LoVo (cell line): ENCODE measurements around the gene FGD5.

Source experiments
- DNase-seq: peaks from one replicate; pipeline ENCODE4 v3.0.0-alpha.2; 2016; ENCODE audit warnings: low spot score

FGD5 gene

GRCh38 chr3:14789640-14790285 lies 29.0 kb upstream of the FGD5 start:
- no peak for DNase-seq

DNA sequence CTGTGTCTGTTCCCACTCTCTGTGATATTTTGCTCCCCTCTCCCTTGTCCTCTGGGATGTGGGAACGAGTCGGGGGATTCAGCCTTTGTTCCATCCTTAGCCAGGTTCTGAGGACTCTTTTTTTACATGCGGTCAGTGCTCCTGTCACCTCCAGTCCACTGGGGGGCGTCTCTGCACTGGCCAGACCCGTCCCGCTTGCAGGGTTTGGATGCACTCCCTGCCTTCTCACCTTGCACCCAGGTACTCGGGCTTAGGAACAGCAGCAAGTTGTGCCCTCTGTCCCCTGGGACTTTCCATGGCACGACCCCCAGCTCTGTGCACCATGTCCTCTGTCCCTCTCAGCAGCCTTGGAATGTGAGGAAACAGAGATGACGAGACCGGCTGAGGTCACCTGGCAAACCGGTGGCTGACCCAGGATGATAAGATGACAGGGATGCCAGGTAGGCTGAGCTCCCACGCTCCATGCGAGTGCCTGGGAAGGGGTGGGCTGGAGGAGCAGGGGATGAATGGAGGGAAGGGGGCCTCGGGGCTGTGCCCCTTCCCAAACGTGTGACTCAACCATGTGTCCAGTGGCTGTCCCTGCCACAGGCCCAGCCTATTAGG lies 27.3 kb upstream of the FGD5 start:
- DNase-seq = peak; percentile 37

DNA sequence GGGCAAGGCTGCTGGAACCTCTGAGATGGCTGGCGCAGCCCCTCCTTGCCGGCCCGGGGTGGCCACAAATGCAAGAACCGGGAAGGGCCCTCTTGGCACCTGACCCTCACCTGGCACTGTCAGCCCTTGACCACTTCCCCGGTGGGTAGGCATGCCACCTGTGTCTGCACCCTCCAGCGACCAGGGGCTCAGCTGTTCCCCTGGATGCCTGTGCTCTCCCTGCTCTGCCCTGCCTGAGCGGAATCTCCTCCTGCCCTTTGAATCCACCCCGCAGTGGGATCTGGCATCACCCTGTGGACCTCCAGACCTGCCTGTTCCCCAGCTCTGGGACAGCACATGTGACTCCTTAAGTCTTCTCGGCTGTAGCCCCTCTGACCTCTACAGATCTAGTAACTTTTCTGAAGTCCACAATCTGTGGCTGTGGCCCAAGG lies 26.1 kb upstream of the FGD5 start:
- no peak for DNase-seq

- DNase-seq = no peak
Measured at GRCh38 chr3:14793126-14793857, 25.5 kb upstream of the FGD5 start.

- no peak for DNase-seq
Measured at GRCh38 chr3:14793858-14794234, 24.9 kb upstream of the FGD5 start.

DNA sequence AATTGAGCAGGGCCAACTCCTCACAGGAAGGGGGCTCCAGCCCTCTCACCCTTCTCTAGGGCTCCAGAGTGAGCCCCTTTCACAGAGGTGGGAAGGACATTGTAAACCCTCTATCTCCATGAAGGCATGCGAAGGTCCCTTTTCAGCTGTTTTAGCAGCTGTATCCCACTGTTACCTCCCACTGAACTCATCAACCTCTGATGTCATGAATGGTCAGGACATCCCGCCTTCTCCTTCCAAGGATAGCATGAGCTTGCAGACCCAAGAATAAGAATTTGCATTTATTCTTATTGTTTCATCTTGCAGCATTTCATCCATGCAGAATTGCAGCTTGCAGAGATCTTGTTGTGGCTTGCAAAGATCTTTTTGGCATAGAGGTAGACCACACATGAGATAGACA lies 24.3 kb upstream of the FGD5 start:
- DNase-seq = no peak

DNA sequence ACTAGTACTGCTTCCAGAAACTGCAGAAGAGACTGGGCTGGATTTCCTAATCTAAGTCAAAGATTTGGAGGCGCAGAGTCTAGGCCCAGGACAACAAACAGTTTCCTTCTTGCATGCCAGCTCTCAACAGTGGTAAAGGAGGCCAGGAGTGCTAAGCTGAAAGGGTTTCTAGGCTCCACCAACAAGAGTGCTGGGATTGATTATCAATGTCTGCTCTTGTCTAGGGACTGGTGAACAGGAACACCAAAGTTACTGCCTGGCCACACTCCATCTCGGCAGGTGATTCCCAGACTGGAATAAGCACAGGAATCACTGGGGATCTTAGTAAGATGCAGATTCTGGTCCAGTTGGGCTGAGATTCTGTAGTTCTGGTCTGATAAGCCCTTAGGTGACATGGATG lies 22.8 kb upstream of the FGD5 start:
- no peak for DNase-seq

DNA sequence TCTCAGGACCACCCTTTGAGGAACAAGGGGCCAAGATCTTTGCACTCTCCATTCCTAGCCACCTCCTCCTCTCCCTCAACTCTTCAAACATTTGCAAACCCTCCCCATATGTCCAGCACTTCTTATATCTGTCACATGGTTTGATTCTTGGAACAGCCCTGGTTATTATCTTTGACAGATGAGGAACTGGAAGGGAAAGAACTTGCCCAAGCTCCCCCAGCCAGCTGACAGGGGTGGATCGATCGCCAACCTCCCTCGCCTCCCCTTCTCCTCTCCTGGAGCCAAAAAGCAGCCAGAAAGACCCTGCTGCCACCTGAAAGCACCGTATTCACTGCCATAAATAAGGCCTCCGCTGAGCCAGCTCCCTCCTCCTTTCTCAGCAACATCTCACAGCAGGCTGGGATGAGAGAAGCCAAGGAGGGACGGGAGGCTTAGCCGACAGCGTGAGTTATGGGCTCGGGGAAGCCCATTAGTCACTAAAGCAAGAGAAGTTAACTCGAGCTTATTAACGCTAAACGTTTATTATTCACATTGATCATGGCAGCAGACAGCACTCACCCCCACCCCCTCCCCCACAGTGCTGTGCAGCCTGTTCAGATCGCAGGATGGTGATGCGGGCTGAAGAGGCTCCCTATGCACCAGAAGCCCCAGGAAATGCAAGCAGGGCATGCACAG lies 22.2 kb upstream of the FGD5 start:
- no peak for DNase-seq

GRCh38 chr3:14797731-14798130 lies 21.0 kb upstream of the FGD5 start:
- no peak for DNase-seq

DNA sequence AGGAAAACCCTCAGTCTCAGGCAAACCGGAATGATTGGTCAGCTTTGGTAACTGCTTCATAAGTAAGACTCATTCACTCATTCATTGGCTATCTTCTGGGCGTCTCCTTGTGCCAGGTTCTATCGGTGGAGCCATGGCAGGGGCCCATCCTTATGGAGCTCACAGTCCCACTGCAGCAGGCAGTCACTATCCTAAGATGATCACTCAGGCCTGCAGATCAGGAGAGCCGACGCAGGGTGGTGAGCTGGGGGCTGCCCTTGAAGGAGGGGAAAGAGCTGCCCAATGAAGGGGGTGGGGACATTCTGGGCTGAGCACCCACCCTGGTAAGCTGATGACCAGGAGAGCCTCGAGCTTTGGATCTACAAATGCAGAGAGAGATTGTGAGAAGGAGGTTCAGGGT lies 20.5 kb upstream of the FGD5 start:
- no peak for DNase-seq

- DNase-seq = peak; percentile 26
Measured at GRCh38 chr3:14799146-14799545, 19.6 kb upstream of the FGD5 start.

DNA sequence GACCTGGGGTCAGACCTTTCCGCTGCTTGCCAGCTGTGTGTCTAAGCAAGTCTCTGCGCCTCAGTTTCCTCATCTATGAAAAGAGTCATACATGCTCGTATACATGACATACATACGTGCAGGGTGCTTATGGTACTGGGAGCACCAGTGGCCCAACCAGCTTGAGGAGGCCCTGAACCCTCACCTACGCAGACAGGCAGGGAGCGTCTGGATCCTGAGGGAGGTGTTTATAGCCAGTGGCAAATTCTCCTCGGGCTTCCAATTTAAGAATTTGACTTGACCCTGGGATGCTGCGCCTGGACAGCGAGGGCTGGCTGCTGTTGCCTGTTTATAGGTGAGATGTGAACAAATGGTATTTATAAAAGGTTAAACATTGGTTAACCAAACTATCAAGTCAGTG lies 17.7 kb upstream of the FGD5 start:
- no peak for DNase-seq

DNA sequence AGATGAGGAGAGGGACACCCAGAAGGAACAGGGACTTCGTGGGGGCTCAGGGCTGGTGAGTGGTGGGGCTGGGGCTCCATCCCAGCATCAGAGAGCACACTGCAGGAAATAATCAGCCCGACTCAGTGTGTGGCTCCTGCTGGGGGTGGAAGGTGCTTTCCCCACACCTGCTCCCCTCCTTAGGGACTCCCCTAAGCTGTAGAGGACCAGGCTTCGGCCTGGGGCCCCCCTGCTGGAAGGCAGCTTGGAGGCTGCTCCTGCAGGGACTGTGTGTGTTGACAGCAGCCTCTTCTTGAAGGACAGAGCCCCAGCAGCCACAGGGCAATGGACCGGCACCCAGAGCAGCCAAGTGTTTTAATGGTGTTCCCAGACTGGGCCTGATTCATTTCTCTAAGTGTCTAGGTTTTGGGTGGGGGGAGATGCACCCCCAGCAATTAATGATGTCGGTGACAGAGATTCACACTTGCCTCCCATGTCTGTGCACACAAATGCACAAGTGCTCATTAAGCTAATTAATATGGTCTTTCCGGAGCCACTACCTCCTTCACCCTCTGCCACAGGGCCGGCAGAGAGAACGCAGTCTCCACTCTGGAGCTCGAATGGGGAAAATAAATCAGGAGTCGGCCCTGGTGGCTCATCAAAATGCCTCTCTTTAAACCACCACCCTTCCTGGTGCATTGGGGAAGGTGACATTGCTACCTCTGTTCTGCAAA lies 16.9 kb upstream of the FGD5 start:
- DNase-seq = no peak

- no peak for DNase-seq
Measured at GRCh38 chr3:14802381-14802731, 16.4 kb upstream of the FGD5 start.

DNA sequence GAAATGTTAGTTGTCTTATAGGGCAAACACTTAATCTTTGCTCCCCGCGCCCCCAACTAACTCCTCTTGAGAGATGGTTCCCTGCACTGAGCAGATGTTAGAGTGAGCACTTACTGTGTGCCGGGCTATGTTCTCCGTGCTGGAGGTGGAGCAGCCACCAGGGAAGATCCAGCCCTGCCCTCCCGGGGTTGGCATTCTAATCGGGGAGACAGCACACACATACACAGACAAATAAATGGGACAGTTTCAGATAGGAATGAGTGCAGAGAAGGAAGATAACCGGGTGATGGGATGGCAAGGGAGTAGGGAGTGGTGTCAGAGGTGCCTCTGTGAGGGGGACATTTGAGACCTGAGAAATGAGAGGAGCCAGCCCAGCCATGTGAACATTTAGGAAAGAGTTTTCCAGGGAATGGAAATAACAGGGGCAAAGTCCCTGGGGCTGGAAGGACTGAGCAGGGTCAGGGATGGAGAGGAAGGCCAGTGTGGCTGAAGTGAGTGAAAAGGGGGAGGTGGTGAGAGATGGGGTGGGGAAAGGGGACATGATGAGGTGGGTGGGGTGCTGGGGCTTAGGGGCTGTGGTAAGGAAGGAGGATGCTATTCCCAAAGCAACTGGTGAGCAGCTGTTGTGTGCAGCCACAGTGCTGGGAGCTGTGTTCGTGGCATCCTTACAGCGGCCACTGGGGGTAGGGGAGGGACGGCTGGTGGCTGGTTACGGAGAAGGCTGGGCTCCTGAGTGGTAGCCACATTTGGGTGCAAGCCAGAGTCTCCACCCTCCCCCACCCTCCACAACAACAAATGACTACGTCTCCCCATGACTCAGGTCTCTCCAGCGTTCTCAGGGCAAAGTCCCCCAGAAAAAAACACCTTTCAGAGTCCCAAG lies 15.4 kb upstream of the FGD5 start:
- DNase-seq = peak; percentile 78

DNA sequence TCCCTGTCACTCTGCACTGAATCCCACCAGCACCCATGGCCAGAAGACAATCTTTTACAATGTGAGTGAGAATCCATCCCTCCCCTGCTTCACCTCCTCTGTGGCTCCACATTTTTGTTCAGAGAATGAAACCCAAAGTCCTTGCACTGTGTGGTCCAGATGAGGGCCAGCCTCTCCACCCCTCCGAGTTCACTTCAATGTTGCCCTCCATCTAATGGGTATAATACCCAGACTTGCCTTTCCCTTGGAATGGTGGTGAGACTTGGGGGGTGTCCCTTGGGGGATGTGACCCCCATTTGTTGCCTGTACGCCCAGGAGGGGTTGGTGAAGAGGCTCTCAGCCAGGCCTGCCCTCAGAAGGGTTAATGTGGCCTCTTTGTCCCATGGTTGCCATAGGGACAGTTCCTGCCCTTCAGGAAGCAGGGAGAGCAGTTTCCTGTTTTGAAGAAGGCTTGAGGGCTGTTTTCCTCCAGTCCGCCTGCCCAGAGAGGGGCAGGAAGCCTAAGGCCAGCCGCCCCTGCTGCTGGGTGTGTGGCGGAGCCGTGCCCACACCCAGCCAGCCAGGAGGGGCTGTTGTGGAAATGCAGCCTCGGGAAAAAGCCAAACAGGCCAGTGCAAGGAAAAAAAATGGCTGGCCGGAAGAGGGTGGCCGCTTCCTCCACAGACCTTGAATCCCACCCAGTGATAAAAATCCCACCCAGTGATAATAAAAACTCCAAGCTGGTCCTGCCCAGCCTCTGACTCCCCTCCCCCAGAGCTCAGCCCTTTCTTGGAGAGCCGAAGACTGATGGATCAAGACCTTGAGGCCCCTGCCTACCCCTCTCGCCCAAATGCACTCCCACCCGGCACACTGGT lies 14.6 kb upstream of the FGD5 start:
- peak; percentile 24 for DNase-seq

DNA sequence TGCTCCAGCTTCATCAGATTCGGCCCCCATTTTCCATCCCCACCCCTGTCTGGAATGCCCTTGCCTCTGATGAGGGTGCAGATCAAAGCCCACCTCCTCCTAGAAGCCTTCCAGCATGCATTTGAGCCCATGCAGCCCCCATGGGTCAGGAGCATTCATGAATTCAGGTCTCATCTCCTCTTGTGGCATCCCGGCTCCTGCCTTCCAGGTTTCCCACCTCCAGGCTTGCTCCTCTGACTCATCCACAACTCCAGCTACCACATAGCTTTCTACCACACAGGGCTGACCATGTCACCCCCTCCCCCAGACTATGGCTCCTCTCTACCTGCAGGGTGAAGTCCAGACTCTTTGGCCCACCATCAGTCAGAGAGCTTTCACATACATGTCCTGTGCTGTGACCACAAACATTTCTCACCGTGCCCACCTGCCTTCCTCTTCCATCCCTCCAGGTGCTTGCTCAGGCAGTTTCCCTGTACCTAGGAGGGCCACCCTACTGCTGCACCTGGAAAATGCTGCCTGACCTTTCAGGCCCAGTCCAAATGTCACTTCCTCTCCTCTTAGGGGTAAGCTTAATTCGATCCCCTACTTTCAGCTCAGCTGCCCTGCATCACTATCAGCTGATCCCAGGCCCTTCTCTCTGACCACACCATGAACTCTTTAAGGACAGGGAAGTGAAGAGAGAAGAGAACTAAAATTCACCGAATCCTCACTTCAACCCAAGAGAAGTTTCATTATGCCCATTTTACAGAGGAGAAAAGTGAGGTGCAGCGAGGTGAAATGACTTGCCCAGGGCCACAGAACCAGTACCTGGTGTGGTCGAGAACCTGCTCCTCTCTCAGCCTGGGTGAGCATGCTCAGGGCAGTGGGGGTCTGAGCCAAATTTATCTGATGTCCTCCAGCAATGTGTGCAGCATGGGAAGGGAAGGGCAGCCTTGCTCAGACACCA lies 13.7 kb upstream of the FGD5 start:
- DNase-seq = no peak

DNA sequence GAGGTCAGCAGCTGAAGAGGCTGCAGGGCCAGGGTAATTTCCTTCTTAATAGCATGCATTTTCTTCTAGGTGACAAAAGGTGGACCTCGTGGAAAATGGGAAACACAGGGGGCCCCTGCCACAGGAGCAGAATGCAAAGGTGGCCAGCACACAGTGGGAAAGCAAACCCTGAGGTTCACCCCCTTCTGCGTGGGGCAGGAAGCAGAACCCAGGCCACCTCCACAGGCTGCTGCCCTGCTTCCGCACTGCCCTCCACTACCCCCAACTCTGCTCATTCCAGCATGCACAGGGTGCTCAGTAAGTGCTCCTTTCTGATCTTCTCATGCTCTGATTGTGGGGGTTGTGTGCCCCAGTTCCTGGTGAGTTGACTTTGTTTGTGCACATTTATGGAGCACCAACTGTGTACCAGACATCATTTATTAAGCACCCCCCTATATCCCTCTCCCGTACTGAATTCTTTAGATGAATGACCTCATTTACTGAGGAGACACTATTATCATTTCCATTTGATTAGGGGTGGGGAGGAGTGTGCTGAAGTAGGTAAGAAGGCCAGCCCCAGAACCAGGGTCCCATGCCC lies 12.7 kb upstream of the FGD5 start:
- DNase-seq = no peak
